SK-N-MC (cell line): ENCODE measurements around the gene SHISA9.

Source experiments
- DNase-seq: peaks from one replicate; pipeline ENCODE4 v3.0.0-alpha.2; 2011; ENCODE audit warnings: low read depth, low spot score
- H3K27ac ChIP-seq: fragments of 200-600 bp; sonication (generic); 2 replicates; pipeline ENCODE4 v1.5.1; 2016; ENCODE audit warnings: mixed run types
- H3K36me3 ChIP-seq: fragments of 200-600 bp; sonication (generic); 2 replicates; pipeline ENCODE4 v1.6.1; 2017; ENCODE audit warnings: antibody characterized with exemption, low read length, mixed read lengths; ENCODE audit not compliant: insufficient read depth
- H3K4me3 ChIP-seq: fragments of 200-600 bp; sonication (generic); 2 replicates; pipeline ENCODE4 v1.5.1; 2016
- H3K9ac ChIP-seq: fragments of 200-600 bp; sonication (generic); 2 replicates; pipeline ENCODE4 v1.8.0; 2017; ENCODE audit warnings: mixed run types, mixed read lengths; ENCODE audit not compliant: insufficient read length
- H3K9me3 ChIP-seq: fragments of 200-600 bp; sonication (generic); 2 replicates; pipeline ENCODE4 v1.6.1; 2017; ENCODE audit warnings: low read depth, mild to moderate bottlenecking, antibody characterized with exemption, low read length, moderate library complexity, mixed read lengths
- EZH2 ChIP-seq: fragments of 200-600 bp; sonication (generic); IDR thresholded peaks from one replicate; pipeline ENCODE4 v1.6.1; 2017; ENCODE audit warnings: antibody characterized with exemption
- FOXP2 ChIP-seq: optimal IDR thresholded peaks from 2 replicates; pipeline ENCODE3; 2011; ENCODE audit warnings: mild to moderate bottlenecking, moderate library complexity; ENCODE audit not compliant: insufficient read depth; ENCODE audit errors: extremely low read length, control extremely low read depth
- POLR2AphosphoS5 ChIP-seq: IDR thresholded peaks from 2 replicates; pipeline ENCODE4 v1.6.1; 2012; ENCODE audit warnings: mild to moderate bottlenecking, low read depth, low read length, borderline replicate concordance

SHISA9 gene

GRCh38 chr16:13030769-13031168 lies 129.4 kb downstream of the SHISA9 start:
- H3K27ac ChIP-seq = no peak overlapping the region
- no peak overlapping the region for H3K4me3 ChIP-seq
- no peak overlapping the region for H3K9ac ChIP-seq
- no peaks in the 10 kb centered on the region for H3K9me3 ChIP-seq
- TF ChIP-seq FOXP2 = no peak
- no peak for TF ChIP-seq EZH2
- TF ChIP-seq POLR2AphosphoS5 = no peak
- no peaks in the 10 kb centered on the region for H3K36me3 ChIP-seq
- DNase-seq = no peak

- no peak for DNase-seq
- Histone ChIP-seq H3K9me3 (no peaks in the 10 kb centered on the region), H3K27ac (no peak overlapping the region), H3K4me3 (no peak overlapping the region), H3K9ac (no peak overlapping the region), H3K36me3 (no peaks in the 10 kb centered on the region)
- TF ChIP-seq POLR2AphosphoS5 = no peak
- TF ChIP-seq EZH2 = no peak
- no peak for TF ChIP-seq FOXP2
These were observed 131.5 kb downstream of the SHISA9 start for GRCh38 chr16:13032911-13033310.

GRCh38 chr16:13036600-13036999 lies 135.2 kb downstream of the SHISA9 start:
- TF ChIP-seq FOXP2 (no peak), EZH2 (no peak), POLR2AphosphoS5 (no peak)
- H3K9ac ChIP-seq = no peak overlapping the region
- H3K36me3 ChIP-seq = no peaks in the 10 kb centered on the region
- no peaks in the 10 kb centered on the region for H3K9me3 ChIP-seq
- peak; percentile 26 for DNase-seq
- no peak overlapping the region for H3K4me3 ChIP-seq
- H3K27ac ChIP-seq = no peak overlapping the region

GRCh38 chr16:13038591-13038990 lies 137.2 kb downstream of the SHISA9 start:
- Histone ChIP-seq H3K9me3 (no peaks in the 10 kb centered on the region), H3K36me3 (no peaks in the 10 kb centered on the region), H3K4me3 (no peak overlapping the region), H3K9ac (no peak overlapping the region), H3K27ac (no peak overlapping the region)
- TF ChIP-seq EZH2 (no peak), FOXP2 (no peak), POLR2AphosphoS5 (no peak)
- DNase-seq = no peak

GRCh38 chr16:13039526-13039925 lies 138.1 kb downstream of the SHISA9 start:
- H3K9me3 ChIP-seq = no peaks in the 10 kb centered on the region
- no peak overlapping the region for H3K27ac ChIP-seq
- no peaks in the 10 kb centered on the region for H3K36me3 ChIP-seq
- DNase-seq = no peak
- H3K4me3 ChIP-seq = no peak overlapping the region
- TF ChIP-seq POLR2AphosphoS5 (no peak), EZH2 (no peak), FOXP2 (no peak)
- H3K9ac ChIP-seq = no peak overlapping the region

- H3K36me3 ChIP-seq = no peaks in the 10 kb centered on the region
- H3K27ac ChIP-seq = no peak overlapping the region
- DNase-seq = no peak
- no peak overlapping the region for H3K9ac ChIP-seq
- H3K4me3 ChIP-seq = no peak overlapping the region
- no peaks in the 10 kb centered on the region for H3K9me3 ChIP-seq
- TF ChIP-seq EZH2 (no peak), FOXP2 (no peak)
These were observed 139.8 kb downstream of the SHISA9 start for GRCh38 chr16:13041180-13041579.

GRCh38 chr16:13041646-13042290 lies 140.4 kb downstream of the SHISA9 start:
- Histone ChIP-seq H3K4me3 (no peak overlapping the region), H3K9ac (no peak overlapping the region), H3K27ac (no peak overlapping the region), H3K36me3 (no peaks in the 10 kb centered on the region), H3K9me3 (no peaks in the 10 kb centered on the region)
- TF ChIP-seq POLR2AphosphoS5 (no peak), FOXP2 (no peak), EZH2 (no peak)
- peak; percentile 10 for DNase-seq

GRCh38 chr16:13042291-13042685 lies 140.9 kb downstream of the SHISA9 start:
- H3K9ac ChIP-seq = no peak overlapping the region
- H3K36me3 ChIP-seq = no peaks in the 10 kb centered on the region
- H3K4me3 ChIP-seq = no peak overlapping the region
- no peak overlapping the region for H3K27ac ChIP-seq
- DNase-seq = no peak
- no peaks in the 10 kb centered on the region for H3K9me3 ChIP-seq
- no peak for TF ChIP-seq EZH2
- TF ChIP-seq POLR2AphosphoS5 = no peak
- TF ChIP-seq FOXP2 = no peak
